Thoracic aorta (tissue), 2 donors: ENCODE results near the gene TBXA2R. TPM values are rescaled to one million over a fixed set of nuclear protein-coding genes. Genes with fewer than 3 reads are reported as not detected.

Source experiments
- ATAC-seq: fragments of 150-250 bp; one replicate; pipeline ENCODE4 v1.8.0; 2017; ENCODE audit warnings: low read depth; ENCODE audit not compliant: insufficient number of reproducible peaks, low FRiP score
- DNase-seq: peaks from one replicate; pipeline ENCODE4 v3.0.0-alpha.2; 2020; ENCODE audit warnings: low spot score
- H3K27ac ChIP-seq, 2 donors: fragments of 200-600 bp; sonication (generic); 1 replicate in 1 of 2; 2 replicates in 1 of 2; pipeline ENCODE4 v1.5.1; 2016; ENCODE audit warnings: mild to moderate bottlenecking in 2 of 2, moderate library complexity in 2 of 2
- H3K27me3 ChIP-seq: fragments of 200-600 bp; sonication (generic); replicated peaks from 2 replicates; pipeline ENCODE4 v1.6.0; 2016; ENCODE audit warnings: mild to moderate bottlenecking; ENCODE audit not compliant: insufficient read depth
- H3K36me3 ChIP-seq: fragments of 200-600 bp; sonication (generic); one replicate; pipeline ENCODE4 v1.5.1; 2016
- H3K4me1 ChIP-seq, 2 donors: fragments of 200-600 bp; sonication (generic); 1 replicate in 1 of 2; 2 replicates in 1 of 2; pipeline versions ENCODE4 v1.5.1 to v1.6.0; 2016; ENCODE audit warnings: low read depth in 2 of 2, mild to moderate bottlenecking in 1 of 2; ENCODE audit not compliant: control insufficient read depth in 1 of 2
- H3K4me3 ChIP-seq: fragments of 200-600 bp; sonication (generic); 2 replicates; pipeline ENCODE4 v1.5.1; 2016; ENCODE audit warnings: mild to moderate bottlenecking
- H3K9me3 ChIP-seq: fragments of 200-600 bp; sonication (generic); 2 replicates; pipeline ENCODE4 v1.5.1; 2016
- total RNA-seq, 2 donors: library from RNA; depleted of rRNA; stranded (reverse); fragments of >200 nt; gene quantifications; one replicate each; pipeline versions ENCODE4 v1.1.0 to v1.2.3, GENCODE V29; 2016
- TF ChIP-seq, protein P1 (sequence below): fragments of 200-600 bp; sonication (generic); IDR thresholded peaks from one replicate; pipeline ENCODE4 v1.5.1; 2019; ENCODE audit warnings: antibody characterized with exemption

The TBXA2R gene
- total RNA-seq, 2 donors from 2014 or later: 29.4 to 39.1 TPM

GRCh38 chr19:3613818-3614661, 7.4 kb upstream of the TBXA2R start:
- Histone ChIP-seq H3K27me3 (no peaks in the 10 kb centered on the region), H3K27ac (no peak overlapping the region), H3K9me3 (no peaks in the 10 kb centered on the region), H3K4me3 (no peak overlapping the region), H3K36me3 (peaks cover 15% of the 10 kb centered on the region), H3K4me1 (peaks cover 15 to 25% of the 10 kb centered on the region in 2 donors)
- no peak for DNase-seq
- TF ChIP-seq, protein P1, sequence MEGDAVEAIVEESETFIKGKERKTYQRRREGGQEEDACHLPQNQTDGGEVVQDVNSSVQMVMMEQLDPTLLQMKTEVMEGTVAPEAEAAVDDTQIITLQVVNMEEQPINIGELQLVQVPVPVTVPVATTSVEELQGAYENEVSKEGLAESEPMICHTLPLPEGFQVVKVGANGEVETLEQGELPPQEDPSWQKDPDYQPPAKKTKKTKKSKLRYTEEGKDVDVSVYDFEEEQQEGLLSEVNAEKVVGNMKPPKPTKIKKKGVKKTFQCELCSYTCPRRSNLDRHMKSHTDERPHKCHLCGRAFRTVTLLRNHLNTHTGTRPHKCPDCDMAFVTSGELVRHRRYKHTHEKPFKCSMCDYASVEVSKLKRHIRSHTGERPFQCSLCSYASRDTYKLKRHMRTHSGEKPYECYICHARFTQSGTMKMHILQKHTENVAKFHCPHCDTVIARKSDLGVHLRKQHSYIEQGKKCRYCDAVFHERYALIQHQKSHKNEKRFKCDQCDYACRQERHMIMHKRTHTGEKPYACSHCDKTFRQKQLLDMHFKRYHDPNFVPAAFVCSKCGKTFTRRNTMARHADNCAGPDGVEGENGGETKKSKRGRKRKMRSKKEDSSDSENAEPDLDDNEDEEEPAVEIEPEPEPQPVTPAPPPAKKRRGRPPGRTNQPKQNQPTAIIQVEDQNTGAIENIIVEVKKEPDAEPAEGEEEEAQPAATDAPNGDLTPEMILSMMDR: no peak
- ATAC-seq: no peak

DNA sequence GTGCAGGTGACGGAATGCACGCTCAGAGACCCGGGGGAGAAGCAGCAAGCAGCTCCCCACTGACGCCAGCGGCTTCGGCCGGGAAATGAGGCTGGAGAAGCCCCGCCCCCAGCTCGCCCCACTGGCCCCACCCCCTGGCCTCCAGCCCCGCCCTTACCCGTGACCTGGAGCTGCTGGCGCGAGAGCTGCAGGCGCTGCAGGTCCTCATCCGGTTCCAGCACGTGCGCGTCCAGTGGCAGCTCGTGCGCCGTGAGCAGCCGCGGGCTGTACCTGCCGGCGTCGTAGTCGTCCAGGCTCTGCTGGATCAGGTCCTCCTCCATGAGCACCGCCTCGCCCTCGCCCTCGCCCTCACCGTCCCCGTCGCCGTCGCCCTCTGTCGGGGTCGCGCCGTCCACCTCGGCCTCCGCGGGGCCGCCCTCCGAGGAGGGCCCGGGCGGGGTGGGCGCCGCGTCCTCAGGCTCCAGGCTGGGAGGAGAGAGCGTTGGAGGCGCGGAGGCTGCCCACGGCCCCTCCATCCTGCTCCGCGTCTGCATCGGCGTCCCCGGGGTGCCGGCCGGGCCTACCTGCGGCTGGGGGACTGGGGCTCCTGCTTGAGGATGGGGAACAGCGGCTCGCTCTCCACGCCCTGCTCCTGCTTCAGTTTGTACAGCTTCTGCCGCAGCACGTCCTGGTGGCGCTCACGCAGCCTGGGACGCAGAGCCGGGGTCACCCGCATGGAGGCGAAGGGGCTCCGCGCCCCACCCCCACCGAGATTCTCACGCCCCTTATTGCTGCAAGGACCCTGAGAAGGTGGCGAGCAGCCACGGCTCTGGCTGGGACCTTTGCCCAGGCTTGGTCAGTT, 6.4 kb upstream of the TBXA2R start:
- peaks cover 13% of the 10 kb centered on the region for H3K36me3 ChIP-seq
- no peak overlapping the region for H3K27ac ChIP-seq

GRCh38 chr19:3612330-3612729, 5.7 kb upstream of the TBXA2R start:
- Histone ChIP-seq H3K4me3 (no peak overlapping the region), H3K27ac (no peak overlapping the region), H3K27me3 (no peaks in the 10 kb centered on the region), H3K4me1 (peaks cover 26 to 35% of the 10 kb centered on the region in 2 donors), H3K9me3 (no peaks in the 10 kb centered on the region), H3K36me3 (peaks cover 13% of the 10 kb centered on the region)
- TF ChIP-seq, protein P1: no peak
- DNase-seq (no peak), ATAC-seq (no peak)

More for the DNA sequence above, 6.4 kb upstream of the TBXA2R start:
- Histone ChIP-seq H3K9me3 (no peaks in the 10 kb centered on the region), H3K27me3 (no peaks in the 10 kb centered on the region), H3K4me3 (no peak overlapping the region), H3K4me1 (peaks cover 21 to 29% of the 10 kb centered on the region in 2 donors)
- TF ChIP-seq, protein P1: no peak
- DNase-seq (no peak), ATAC-seq (no peak)

GRCh38 chr19:3611841-3612240, 5.2 kb upstream of the TBXA2R start:
- Histone ChIP-seq H3K27ac (no peak overlapping the region), H3K4me3 (no peak overlapping the region), H3K4me1 (peaks cover 26 to 35% of the 10 kb centered on the region in 2 donors), H3K9me3 (no peaks in the 10 kb centered on the region), H3K36me3 (peaks cover 13% of the 10 kb centered on the region), H3K27me3 (no peaks in the 10 kb centered on the region)
- TF ChIP-seq, protein P1: no peak
- DNase-seq (no peak), ATAC-seq (no peak)
